ENCODE results near the gene ITGB8. TPM values are rescaled to one million over a fixed set of nuclear protein-coding genes. Genes with fewer than 3 reads are reported as not detected.
"Not testable (repeated sequence)": the region's sequence is repeated elsewhere in the genome, so short reads cannot be mapped to it uniquely, and the experiment has no call there.

Gene ITGB8
- polyA plus RNA-seq, 4 donors: 39.7 to 48.5 (median 42.2) TPM

DNA sequence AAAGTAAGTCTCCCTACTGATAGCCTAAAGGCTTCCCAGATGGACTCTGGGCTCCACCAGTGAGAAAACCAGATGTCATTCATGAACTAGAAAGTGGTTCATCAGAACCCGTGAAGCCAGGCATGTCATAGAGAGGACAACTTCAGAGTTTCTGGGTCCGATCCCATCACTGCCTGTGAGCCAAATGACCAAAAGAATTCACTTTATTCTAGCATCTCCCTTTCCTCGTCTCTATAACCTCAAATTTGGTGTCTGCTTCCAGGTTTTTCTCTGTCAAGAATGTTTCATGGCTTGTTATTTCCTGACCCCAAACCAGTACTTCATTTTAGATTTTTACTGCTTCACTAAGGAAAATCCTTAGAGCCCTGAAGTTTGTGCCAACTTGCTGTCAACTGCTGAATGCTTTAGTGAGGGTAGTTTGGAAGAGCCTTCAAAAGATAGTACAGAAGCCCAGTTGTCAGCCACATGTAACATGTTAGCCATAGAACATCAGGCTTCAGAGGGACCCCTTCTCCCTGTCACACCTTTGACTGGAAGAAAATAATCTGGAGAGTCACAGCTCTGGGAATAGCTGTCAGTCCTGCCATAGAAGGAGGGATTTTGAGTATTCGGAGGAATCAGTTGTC is 34.0 kb downstream of the ITGB8 start:
- DNase-seq (ENCODE audit: low read depth in 4 of 4, low spot score in 3 of 4): no peak

GRCh38 chr7:20365486-20365885 is 34.8 kb downstream of the ITGB8 start:
- no peak for DNase-seq (ENCODE audit: low read depth in 4 of 4, low spot score in 3 of 4)

DNA sequence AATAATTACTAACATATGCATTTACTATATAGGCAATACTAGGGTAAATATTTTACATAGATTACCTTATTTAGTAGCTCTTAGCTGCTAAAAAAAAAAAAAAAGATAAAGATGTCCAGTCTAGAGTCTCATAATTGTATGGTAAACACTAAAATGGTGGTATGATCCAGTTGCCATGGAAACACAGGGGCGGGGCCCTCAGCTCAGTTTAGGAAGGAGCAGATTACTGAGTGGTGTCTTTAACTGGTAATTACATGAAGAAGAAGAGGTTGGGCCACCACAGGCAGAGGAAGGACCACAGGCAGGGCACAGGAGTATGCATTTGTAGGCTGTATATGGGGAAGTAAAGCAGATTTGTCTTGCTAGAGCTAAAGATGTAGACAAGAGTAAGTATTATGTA is 43.7 kb downstream of the ITGB8 start:
- no peak for DNase-seq (ENCODE audit: low read depth in 4 of 4, low spot score in 3 of 4)

- no peak for DNase-seq (ENCODE audit: low read depth in 4 of 4, low spot score in 3 of 4)
These were observed 46.1 kb downstream of the ITGB8 start for GRCh38 chr7:20376796-20377195.

DNA sequence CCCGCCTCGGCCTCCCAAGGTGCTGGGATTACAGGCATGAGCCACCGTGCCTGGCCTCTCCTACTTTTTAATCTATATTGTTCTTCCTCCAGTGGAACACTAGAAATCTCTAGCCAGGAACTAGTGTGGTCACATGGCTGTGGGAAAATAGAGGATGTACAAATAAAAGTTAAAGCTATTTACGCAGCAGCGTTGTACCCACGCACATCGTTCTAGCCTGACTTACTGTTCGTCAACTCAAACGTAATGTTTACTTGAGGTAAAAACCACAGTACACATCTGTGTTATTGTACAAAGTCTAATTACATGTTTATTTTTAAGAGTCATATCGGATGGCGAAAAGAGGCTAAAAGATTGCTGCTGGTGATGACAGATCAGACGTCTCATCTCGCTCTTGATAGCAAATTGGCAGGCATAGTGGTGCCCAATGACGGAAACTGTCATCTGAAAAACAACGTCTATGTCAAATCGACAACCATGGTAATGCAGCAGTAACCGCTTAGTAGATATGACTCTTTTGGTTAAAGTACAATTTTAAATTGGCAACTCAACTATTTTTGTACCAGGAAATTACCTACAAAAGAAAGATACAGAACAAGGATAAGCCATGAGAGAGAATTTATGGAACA is 50.8 kb downstream of the ITGB8 start:
- DNase-seq (ENCODE audit: low read depth in 4 of 4, low spot score in 3 of 4): no peak

- DNase-seq (ENCODE audit: low read depth in 4 of 4, low spot score in 3 of 4): no peak
These were observed 52.7 kb downstream of the ITGB8 start for GRCh38 chr7:20383351-20383750.

GRCh38 chr7:20385126-20385525 is 54.4 kb downstream of the ITGB8 start:
- no peak for DNase-seq (ENCODE audit: low read depth in 4 of 4, low spot score in 3 of 4)

GRCh38 chr7:20388084-20388483 is 57.4 kb downstream of the ITGB8 start:
- DNase-seq (ENCODE audit: low read depth in 4 of 4, low spot score in 3 of 4): no peak

DNA sequence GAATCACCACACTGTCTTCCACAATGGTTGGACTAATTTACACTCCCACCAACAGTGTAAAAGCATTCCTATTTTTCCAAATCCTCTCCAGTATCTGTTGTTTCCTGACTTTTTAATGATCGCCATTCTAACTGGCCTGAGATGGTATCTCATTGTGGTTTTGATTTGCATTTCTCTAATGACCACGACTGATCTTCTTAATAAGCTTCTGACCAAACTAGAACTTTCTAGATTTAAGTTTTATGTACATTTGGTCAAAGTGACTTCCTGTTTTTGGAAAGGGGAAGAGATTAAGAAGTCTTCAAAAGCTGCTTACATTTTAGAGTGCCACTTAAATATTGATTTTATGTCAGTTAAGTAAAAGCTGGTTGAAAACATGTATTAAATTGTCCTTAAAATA is 58.5 kb downstream of the ITGB8 start:
- DNase-seq (ENCODE audit: low read depth in 4 of 4, low spot score in 3 of 4): not testable (repeated sequence)

- peak in 2 of 4 donors; percentile 31 to 40 for DNase-seq (ENCODE audit: low read depth in 4 of 4, low spot score in 3 of 4)
These were observed 62.4 kb downstream of the ITGB8 start for GRCh38 chr7:20393021-20393610.

DNA sequence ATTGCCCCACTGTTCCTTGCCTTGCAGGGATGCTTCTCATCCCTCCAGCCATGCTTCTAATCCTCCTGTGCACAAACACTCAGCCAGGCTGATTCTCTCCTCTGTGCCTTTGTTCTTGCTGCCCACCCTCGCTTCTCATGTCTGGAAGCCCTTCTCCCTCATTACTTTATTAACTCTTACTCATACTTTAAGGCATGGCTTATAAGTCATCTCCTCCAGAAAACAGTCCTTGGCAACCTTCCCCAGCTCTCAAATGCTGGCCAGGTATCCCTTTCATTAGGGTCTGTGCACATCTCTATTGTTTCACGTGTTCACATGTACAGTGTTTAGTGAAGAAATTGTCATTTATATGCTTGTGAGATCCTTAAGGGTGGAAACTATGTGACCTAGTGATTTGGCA is 62.9 kb downstream of the ITGB8 start:
- DNase-seq (ENCODE audit: low read depth in 4 of 4, low spot score in 3 of 4): no peak

DNA sequence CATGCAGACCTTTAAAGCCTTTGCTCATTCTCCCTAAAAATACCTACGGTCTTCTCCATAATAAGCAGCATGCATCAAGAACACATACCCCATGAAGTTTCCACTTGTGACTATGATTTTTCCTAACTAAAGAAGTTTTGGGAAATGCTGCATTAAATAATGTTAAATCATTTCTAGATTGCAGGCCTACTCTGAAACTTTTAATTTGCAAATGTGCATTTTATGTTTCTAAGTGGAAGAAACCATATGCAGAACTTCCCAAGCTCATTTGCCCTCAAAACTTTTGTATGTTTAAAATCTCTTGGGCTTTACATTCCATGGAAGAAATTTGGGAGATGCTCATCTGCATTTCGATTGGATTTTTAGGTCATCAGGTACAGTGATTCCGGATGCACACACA is 63.6 kb downstream of the ITGB8 start:
- DNase-seq (ENCODE audit: low read depth in 4 of 4, low spot score in 3 of 4): no peak

DNA sequence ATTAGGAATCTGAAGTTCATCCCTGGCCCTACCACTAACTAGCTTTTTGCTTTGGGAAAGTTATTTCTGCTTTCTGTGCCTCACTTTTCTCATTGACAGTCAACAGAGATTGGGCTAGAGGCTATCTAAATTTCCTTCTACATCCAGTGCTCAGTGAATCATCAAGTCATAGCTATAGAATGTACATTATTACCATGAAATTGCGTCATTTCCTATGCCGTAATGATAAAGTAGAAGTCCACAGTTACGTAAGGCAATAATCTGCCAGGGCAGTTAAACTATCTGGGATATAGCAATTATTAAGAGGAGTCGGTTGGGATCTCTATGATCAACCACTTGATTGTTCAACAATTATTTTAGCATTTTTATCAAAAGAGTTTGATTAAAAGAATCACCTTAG is 64.4 kb downstream of the ITGB8 start:
- no peak for DNase-seq (ENCODE audit: low read depth in 4 of 4, low spot score in 3 of 4)

DNA sequence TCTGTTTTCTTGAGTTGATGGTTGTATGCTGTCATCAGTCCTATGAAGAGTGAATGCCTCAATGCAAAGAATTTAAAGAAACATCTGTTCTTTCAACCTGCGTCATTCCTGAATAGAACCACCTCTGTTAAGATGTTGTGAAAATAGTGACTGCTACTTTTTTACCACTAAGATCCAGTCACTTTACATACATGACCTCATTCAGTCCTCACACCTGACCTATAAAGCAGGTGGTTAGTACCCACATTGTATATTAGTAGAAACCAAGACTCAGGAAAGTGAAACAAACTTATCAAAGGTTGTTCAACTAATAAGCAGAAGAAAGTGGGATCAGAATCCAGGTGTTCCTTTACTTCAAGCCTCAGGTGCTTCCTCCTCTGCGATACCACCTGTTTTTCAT is 64.8 kb downstream of the ITGB8 start:
- no peak for DNase-seq (ENCODE audit: low read depth in 4 of 4, low spot score in 3 of 4)

- no peak for DNase-seq (ENCODE audit: low read depth in 4 of 4, low spot score in 3 of 4)
These were observed 68.8 kb downstream of the ITGB8 start for GRCh38 chr7:20399521-20399920.

GRCh38 chr7:20401861-20402746 is 71.4 kb downstream of the ITGB8 start:
- DNase-seq (ENCODE audit: low read depth in 4 of 4, low spot score in 3 of 4): no peak

- DNase-seq (ENCODE audit: low read depth in 4 of 4, low spot score in 3 of 4): no peak
These were observed 72.1 kb downstream of the ITGB8 start for GRCh38 chr7:20402747-20403230.

- DNase-seq (ENCODE audit: low read depth in 4 of 4, low spot score in 3 of 4): no peak
These were observed 72.6 kb downstream of the ITGB8 start for GRCh38 chr7:20403331-20403730.

- no peak for DNase-seq (ENCODE audit: low read depth in 4 of 4, low spot score in 3 of 4)
These were observed 73.6 kb downstream of the ITGB8 start for GRCh38 chr7:20404320-20404719.

GRCh38 chr7:20407585-20408466 is 77.1 kb downstream of the ITGB8 start:
- no peak for DNase-seq (ENCODE audit: low read depth in 4 of 4, low spot score in 3 of 4)

All from right renal pelvis (tissue), 4 donors.